Epithelial cell of proximal tubule (primary cell): ENCODE data around the gene MVB12B. TPM values are rescaled to one million over a fixed set of nuclear protein-coding genes. Genes with fewer than 3 reads are reported as not detected.

Experiments used
- DNase-seq: peaks from one replicate; pipeline ENCODE4 v3.0.0-alpha.2; 2011; ENCODE audit warnings: low read depth
- H3K4me3 ChIP-seq: 2 replicates; pipeline ENCODE4 v1.5.1; 2011; ENCODE audit warnings: low read depth, mild to moderate bottlenecking, low read length
- total RNA-seq: library from RNA; depleted of rRNA; stranded (reverse); fragments of >200 nt; gene quantifications from 2 replicates; pipeline ENCODE4 v1.2.3, GENCODE V29; 2015
- TF ChIP-seq, protein P1 (sequence below): conservative IDR thresholded peaks from 2 replicates; pipeline ENCODE4 v1.5.1; 2012; ENCODE audit warnings: low read depth, mild to moderate bottlenecking, low read length

Gene MVB12B
- total RNA-seq, 1 donor from 2014 or later: 6.1 TPM

- DNase-seq: no peak
- TF ChIP-seq, protein P1, sequence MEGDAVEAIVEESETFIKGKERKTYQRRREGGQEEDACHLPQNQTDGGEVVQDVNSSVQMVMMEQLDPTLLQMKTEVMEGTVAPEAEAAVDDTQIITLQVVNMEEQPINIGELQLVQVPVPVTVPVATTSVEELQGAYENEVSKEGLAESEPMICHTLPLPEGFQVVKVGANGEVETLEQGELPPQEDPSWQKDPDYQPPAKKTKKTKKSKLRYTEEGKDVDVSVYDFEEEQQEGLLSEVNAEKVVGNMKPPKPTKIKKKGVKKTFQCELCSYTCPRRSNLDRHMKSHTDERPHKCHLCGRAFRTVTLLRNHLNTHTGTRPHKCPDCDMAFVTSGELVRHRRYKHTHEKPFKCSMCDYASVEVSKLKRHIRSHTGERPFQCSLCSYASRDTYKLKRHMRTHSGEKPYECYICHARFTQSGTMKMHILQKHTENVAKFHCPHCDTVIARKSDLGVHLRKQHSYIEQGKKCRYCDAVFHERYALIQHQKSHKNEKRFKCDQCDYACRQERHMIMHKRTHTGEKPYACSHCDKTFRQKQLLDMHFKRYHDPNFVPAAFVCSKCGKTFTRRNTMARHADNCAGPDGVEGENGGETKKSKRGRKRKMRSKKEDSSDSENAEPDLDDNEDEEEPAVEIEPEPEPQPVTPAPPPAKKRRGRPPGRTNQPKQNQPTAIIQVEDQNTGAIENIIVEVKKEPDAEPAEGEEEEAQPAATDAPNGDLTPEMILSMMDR: no peak
- no peak overlapping the region for H3K4me3 ChIP-seq
These were observed 70.4 kb downstream of the MVB12B start for GRCh38 chr9:126397056-126397455.

DNA sequence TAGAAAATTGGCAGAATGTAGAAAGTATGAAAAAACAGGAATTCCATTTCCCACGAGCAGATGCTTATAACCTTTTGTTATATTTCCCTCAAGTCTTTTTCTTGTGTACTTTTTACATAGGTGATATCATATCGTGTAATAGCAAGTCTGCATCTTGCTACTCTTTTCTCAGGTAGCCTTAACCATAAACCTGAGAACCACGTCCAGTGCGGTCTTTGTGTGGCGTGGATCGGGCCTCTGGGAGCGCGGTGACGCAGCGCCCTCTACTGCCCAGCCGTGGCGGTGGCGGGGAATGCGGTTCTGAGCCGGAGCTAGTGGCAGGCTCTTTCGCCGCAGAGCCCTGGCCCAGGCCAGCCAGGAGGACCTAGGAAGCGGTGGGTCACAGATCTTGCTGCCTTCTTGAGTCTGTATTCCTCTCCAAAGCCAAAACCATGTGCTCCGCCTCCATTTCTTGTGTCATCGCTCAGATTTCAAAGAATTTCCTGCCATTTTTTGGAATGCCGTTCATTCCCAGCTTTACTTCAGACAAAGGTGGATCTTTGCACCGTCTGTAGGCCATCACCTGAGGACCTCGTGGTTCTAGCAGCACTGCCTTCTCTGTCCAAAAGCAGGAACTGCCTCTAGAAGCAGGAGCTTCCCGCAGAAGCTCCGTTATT lies 71.9 kb downstream of the MVB12B start:
- no peak for DNase-seq
- H3K4me3 ChIP-seq: no peak overlapping the region
- TF ChIP-seq, protein P1: peak; percentile 97

DNA sequence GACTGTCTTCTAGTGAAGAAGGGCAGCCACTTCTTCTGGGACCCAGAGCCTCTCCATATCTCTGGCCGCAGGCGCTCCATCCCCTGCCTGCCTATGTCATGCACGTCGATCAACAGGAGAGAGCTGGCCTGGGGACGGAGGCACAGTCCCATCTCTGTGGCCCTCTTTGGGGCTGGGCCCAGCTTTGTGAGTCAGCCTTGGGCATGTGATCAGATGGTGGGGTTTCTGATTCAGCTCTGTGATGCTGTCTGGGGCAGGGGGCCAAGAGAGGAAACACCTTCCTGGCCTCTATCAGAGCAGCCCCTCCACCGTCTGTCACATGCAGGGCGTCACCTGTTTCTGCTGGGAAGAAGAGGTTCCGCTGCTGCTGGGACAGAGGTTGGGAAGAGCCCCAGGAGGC lies 72.6 kb downstream of the MVB12B start:
- H3K4me3 ChIP-seq: no peak overlapping the region
- DNase-seq: no peak
- TF ChIP-seq, protein P1: no peak

GRCh38 chr9:126399789-126400188 lies 73.2 kb downstream of the MVB12B start:
- DNase-seq: no peak
- H3K4me3 ChIP-seq: no peak overlapping the region
- TF ChIP-seq, protein P1: no peak

DNA sequence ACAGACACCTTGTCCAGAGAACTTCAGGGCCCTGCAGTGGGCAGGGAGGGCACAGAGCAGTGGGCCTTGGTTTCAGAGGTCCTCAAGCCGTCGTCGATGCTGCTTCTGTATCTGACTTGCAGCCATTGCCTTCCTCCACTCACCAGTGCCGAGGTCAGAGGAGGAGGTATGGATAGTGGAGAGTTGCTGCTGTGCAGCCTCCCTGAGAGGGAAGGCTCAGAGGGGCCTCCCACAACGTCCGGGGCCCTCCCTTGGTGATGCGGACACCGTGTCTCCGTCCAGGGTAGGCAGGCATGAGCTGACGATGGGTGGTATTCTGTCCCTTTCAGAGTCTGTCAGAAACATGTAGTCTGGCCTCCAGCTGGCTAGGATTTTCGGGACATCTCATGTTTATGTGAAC lies 73.9 kb downstream of the MVB12B start:
- TF ChIP-seq, protein P1: no peak
- DNase-seq: no peak
- no peak overlapping the region for H3K4me3 ChIP-seq

GRCh38 chr9:126401107-126401506 lies 74.5 kb downstream of the MVB12B start:
- TF ChIP-seq, protein P1: no peak
- H3K4me3 ChIP-seq: no peak overlapping the region
- no peak for DNase-seq

GRCh38 chr9:126401581-126401980 lies 75.0 kb downstream of the MVB12B start:
- TF ChIP-seq, protein P1: no peak
- H3K4me3 ChIP-seq: no peak overlapping the region
- DNase-seq: no peak
